ENCODE data around the gene MYO18B. TPM values are rescaled to one million over a fixed set of nuclear protein-coding genes. Genes with fewer than 3 reads are reported as not detected.

The MYO18B gene
- total RNA-seq, 2 donors from 2014 or later, result 0.11 TPM; not detected in 1

GRCh38 chr22:25747245-25747944 lies 5.4 kb downstream of the MYO18B start:
- Histone ChIP-seq H3K27ac (no peak overlapping the region), H3K4me3 (no peak overlapping the region), H3K27me3 (no peaks in the 10 kb centered on the region), H3K4me1 (no peaks in the 10 kb centered on the region), H3K36me3 (no peaks in the 10 kb centered on the region), H3K9me3 (no peaks in the 10 kb centered on the region), H3K9ac (ENCODE audit: low read depth in 2 of 2, low read length in 2 of 2) (no peak overlapping the region)
- no peak for DNase-seq
- intact Hi-C loops (cut with DNase I), result no loop called here
- TF ChIP-seq CTCF (IDR thresholded peaks at IDR 0.05), result no peak

GRCh38 chr22:25748140-25748539 lies 6.2 kb downstream of the MYO18B start:
- Histone ChIP-seq H3K36me3 (no peaks in the 10 kb centered on the region), H3K27me3 (no peaks in the 10 kb centered on the region), H3K27ac (no peak overlapping the region), H3K4me1 (no peaks in the 10 kb centered on the region), H3K4me3 (no peak overlapping the region), H3K9ac (ENCODE audit: low read depth in 2 of 2, low read length in 2 of 2) (no peak overlapping the region), H3K9me3 (no peaks in the 10 kb centered on the region)
- no peak for DNase-seq
- no peak for TF ChIP-seq CTCF (IDR thresholded peaks at IDR 0.05)
- intact Hi-C loops (cut with DNase I), result no loop called here

- Histone ChIP-seq H3K27me3 (no peaks in the 10 kb centered on the region), H3K4me3 (no peak overlapping the region), H3K9me3 (no peaks in the 10 kb centered on the region), H3K36me3 (no peaks in the 10 kb centered on the region), H3K9ac (ENCODE audit: low read depth in 2 of 2, low read length in 2 of 2) (no peak overlapping the region), H3K4me1 (no peaks in the 10 kb centered on the region), H3K27ac (no peak overlapping the region)
- DNase-seq, result peak; percentile 54
- no peak for TF ChIP-seq CTCF (IDR thresholded peaks at IDR 0.05)
- intact Hi-C loops (cut with DNase I), result no loop called here
These were observed 6.7 kb downstream of the MYO18B start for GRCh38 chr22:25748704-25749103.

GRCh38 chr22:25749420-25750169 lies 7.6 kb downstream of the MYO18B start:
- Histone ChIP-seq H3K9ac (ENCODE audit: low read depth in 2 of 2, low read length in 2 of 2) (no peak overlapping the region), H3K27ac (no peak overlapping the region), H3K9me3 (no peaks in the 10 kb centered on the region), H3K4me1 (no peaks in the 10 kb centered on the region), H3K4me3 (no peak overlapping the region), H3K36me3 (no peaks in the 10 kb centered on the region), H3K27me3 (no peaks in the 10 kb centered on the region)
- intact Hi-C loops (cut with DNase I), result no loop called here
- TF ChIP-seq CTCF (IDR thresholded peaks at IDR 0.05), result no peak
- DNase-seq, result no peak

GRCh38 chr22:25750569-25751173 lies 8.7 kb downstream of the MYO18B start:
- no peaks in the 10 kb centered on the region for H3K27me3 ChIP-seq
- TF ChIP-seq CTCF (IDR thresholded peaks at IDR 0.05), result no peak
- intact Hi-C loops (cut with DNase I), result no loop called here
- no peaks in the 10 kb centered on the region for H3K36me3 ChIP-seq
- no peak overlapping the region for H3K4me3 ChIP-seq
- no peaks in the 10 kb centered on the region for H3K4me1 ChIP-seq
- no peak for DNase-seq
- no peak overlapping the region for H3K9ac ChIP-seq (ENCODE audit: low read depth in 2 of 2, low read length in 2 of 2)
- H3K27ac ChIP-seq, result no peak overlapping the region
- H3K9me3 ChIP-seq, result no peaks in the 10 kb centered on the region

All from colonic mucosa (tissue), 4 donors.